Karpas-422 (cell line): ENCODE measurements around the gene GCKR. TPM values are rescaled to one million over a fixed set of nuclear protein-coding genes. Genes with fewer than 3 reads are reported as not detected.

ENCODE experiments used
- DNase-seq: peaks from one replicate; pipeline ENCODE4 v3.0.0-alpha.2; 2015
- H2AFZ ChIP-seq: fragments of 200-600 bp; sonication (generic); 2 replicates; pipeline ENCODE4 v1.6.1; 2014; ENCODE audit warnings: antibody characterized with exemption, low read length, mixed read lengths
- H3K27ac ChIP-seq: fragments of 200-600 bp; sonication (generic); 2 replicates; pipeline ENCODE4 v1.5.1; 2014; ENCODE audit warnings: mild to moderate bottlenecking, low read length, moderate library complexity
- H3K27me3 ChIP-seq: fragments of 200-600 bp; sonication (generic); 2 replicates; pipeline ENCODE4 v1.6.1; 2014; ENCODE audit warnings: low read length, mixed read lengths
- H3K36me3 ChIP-seq: fragments of 200-600 bp; sonication (generic); 2 replicates; pipeline ENCODE4 v1.6.1; 2014; ENCODE audit warnings: low read length, mixed read lengths; ENCODE audit not compliant: insufficient read depth
- H3K4me1 ChIP-seq: fragments of 200-600 bp; sonication (generic); 2 replicates; pipeline ENCODE4 v1.6.1; 2014; ENCODE audit warnings: mild to moderate bottlenecking, low read length, mixed read lengths
- H3K4me2 ChIP-seq: fragments of 200-600 bp; sonication (generic); 2 replicates; pipeline ENCODE4 v1.6.1; 2014; ENCODE audit warnings: low read length, low read depth, mild to moderate bottlenecking; ENCODE audit not compliant: poor library complexity, severe bottlenecking
- H3K4me3 ChIP-seq: fragments of 200-600 bp; sonication (generic); 2 replicates; pipeline ENCODE4 v1.5.1; 2014; ENCODE audit warnings: mild to moderate bottlenecking, antibody characterized with exemption, low read length, mixed read lengths
- H3K79me2 ChIP-seq: fragments of 200-600 bp; sonication (generic); 2 replicates; pipeline ENCODE4 v1.6.1; 2014; ENCODE audit warnings: mild to moderate bottlenecking, low read length, mixed read lengths
- H3K9ac ChIP-seq: fragments of 200-600 bp; sonication (generic); 2 replicates; pipeline ENCODE4 v1.6.0; 2014; ENCODE audit warnings: low read length
- H3K9me2 ChIP-seq: fragments of 200-600 bp; sonication (generic), shearing (Covaris generic); replicated peaks from 2 replicates; pipeline ENCODE4 v1.6.0; 2014; ENCODE audit warnings: mild to moderate bottlenecking, low read length, moderate library complexity; ENCODE audit not compliant: insufficient read depth
- H3K9me3 ChIP-seq: fragments of 300-700, 200-600 bp; sonication (generic); 2 replicates; pipeline ENCODE4 v1.6.1; 2014; ENCODE audit warnings: low read length, mixed read lengths
- H4K20me1 ChIP-seq: fragments of 200-600 bp; sonication (generic); 2 replicates; pipeline ENCODE4 v1.6.1; 2014; ENCODE audit warnings: mild to moderate bottlenecking, antibody characterized with exemption, low read length, low read depth; ENCODE audit not compliant: insufficient read depth
- total RNA-seq: library from RNA; depleted of rRNA; stranded (reverse); fragments of >200 nt; shearing (Covaris generic); gene quantifications from 2 replicates; pipeline ENCODE4 v1.2.3, GENCODE V29; 2014; ENCODE audit warnings: low replicate concordance

GCKR gene
- total RNA-seq, 1 experiment from 2014 or later, result not detected

DNA sequence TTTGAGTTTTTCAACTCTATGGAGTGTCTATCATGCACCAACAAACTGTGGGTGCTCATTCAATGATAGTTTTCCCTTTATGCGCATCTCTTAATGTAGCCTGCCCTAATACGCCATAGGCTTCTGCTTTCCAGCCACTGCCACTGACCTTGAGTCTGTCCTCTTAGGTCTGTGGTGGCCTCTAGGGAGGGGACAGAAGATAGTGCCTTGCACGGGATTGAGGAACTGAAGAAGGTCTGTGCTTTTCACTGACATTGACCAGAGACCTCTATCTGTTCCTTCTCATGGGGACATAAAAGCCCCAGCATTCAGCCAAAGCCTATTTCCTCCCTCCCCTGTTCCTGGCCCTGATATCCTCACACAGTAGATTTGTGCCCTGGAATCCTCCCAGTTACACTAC is 2.3 kb downstream of the GCKR start:
- no peak overlapping the region for H2AFZ ChIP-seq

GRCh38 chr2:27501042-27501441 is 4.4 kb downstream of the GCKR start:
- Histone ChIP-seq H3K79me2 (no peaks in the 10 kb centered on the region), H4K20me1 (no peaks in the 10 kb centered on the region), H3K27me3 (no peaks in the 10 kb centered on the region), H2AFZ (no peak overlapping the region), H3K9ac (no peak overlapping the region), H3K4me2 (no peak overlapping the region), H3K9me2 (no peaks in the 10 kb centered on the region), H3K4me1 (no peaks in the 10 kb centered on the region), H3K27ac (no peak overlapping the region), H3K9me3 (no peaks in the 10 kb centered on the region), H3K4me3 (no peak overlapping the region), H3K36me3 (no peaks in the 10 kb centered on the region)
- no peak for DNase-seq

More for the DNA sequence above, 2.3 kb downstream of the GCKR start:
- H3K36me3 ChIP-seq, result no peaks in the 10 kb centered on the region
- H3K27me3 ChIP-seq, result no peaks in the 10 kb centered on the region
- DNase-seq, result no peak
- H3K4me3 ChIP-seq, result no peak overlapping the region
- no peak overlapping the region for H3K4me2 ChIP-seq
- H3K9me2 ChIP-seq, result no peaks in the 10 kb centered on the region
- no peaks in the 10 kb centered on the region for H4K20me1 ChIP-seq
- no peak overlapping the region for H3K9ac ChIP-seq
- no peaks in the 10 kb centered on the region for H3K79me2 ChIP-seq
- H3K4me1 ChIP-seq, result no peaks in the 10 kb centered on the region
- H3K27ac ChIP-seq, result no peak overlapping the region
- H3K9me3 ChIP-seq, result no peaks in the 10 kb centered on the region

DNA sequence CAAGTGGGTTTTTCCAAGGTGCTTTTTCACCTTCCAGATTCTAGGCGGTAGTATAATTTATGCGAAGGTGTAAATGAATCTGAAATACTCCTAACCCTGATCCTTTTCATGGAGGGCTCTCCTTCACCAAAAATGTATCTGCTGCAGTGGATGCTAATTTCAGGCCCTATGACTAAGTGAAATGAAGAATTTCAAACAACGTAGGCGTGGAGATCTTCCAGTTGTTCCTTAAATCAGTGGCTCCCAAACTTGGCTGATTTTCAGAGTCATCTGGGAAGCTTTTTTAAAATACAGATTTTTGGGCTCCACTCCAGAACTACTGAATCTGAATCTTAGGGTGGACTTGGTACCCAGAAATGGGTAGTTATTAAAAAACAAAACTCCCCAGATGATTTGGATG is 5.5 kb downstream of the GCKR start:
- Histone ChIP-seq H3K4me3 (no peak overlapping the region), H3K27ac (no peak overlapping the region), H3K9ac (no peak overlapping the region), H3K9me3 (no peaks in the 10 kb centered on the region), H3K79me2 (no peaks in the 10 kb centered on the region), H4K20me1 (no peaks in the 10 kb centered on the region), H3K9me2 (no peaks in the 10 kb centered on the region), H3K4me1 (no peaks in the 10 kb centered on the region), H2AFZ (no peak overlapping the region), H3K27me3 (no peaks in the 10 kb centered on the region), H3K36me3 (no peaks in the 10 kb centered on the region), H3K4me2 (no peak overlapping the region)
- no peak for DNase-seq

- Histone ChIP-seq H3K9me2 (no peaks in the 10 kb centered on the region), H3K9me3 (no peaks in the 10 kb centered on the region), H3K27me3 (no peaks in the 10 kb centered on the region), H3K4me3 (no peak overlapping the region), H3K27ac (no peak overlapping the region), H2AFZ (no peak overlapping the region), H4K20me1 (no peaks in the 10 kb centered on the region), H3K4me1 (no peaks in the 10 kb centered on the region), H3K79me2 (no peaks in the 10 kb centered on the region), H3K36me3 (no peaks in the 10 kb centered on the region), H3K9ac (no peak overlapping the region), H3K4me2 (no peak overlapping the region)
- DNase-seq, result no peak
Measured at GRCh38 chr2:27506587-27506986, 9.9 kb downstream of the GCKR start.

GRCh38 chr2:27507293-27507692 is 10.7 kb downstream of the GCKR start:
- no peak overlapping the region for H2AFZ ChIP-seq
- H3K79me2 ChIP-seq, result no peaks in the 10 kb centered on the region
- H3K27me3 ChIP-seq, result no peaks in the 10 kb centered on the region
- H3K4me3 ChIP-seq, result no peak overlapping the region
- no peaks in the 10 kb centered on the region for H3K9me3 ChIP-seq
- H3K9ac ChIP-seq, result no peak overlapping the region
- no peak overlapping the region for H3K4me2 ChIP-seq
- no peaks in the 10 kb centered on the region for H3K4me1 ChIP-seq
- H3K9me2 ChIP-seq, result no peaks in the 10 kb centered on the region
- no peaks in the 10 kb centered on the region for H3K36me3 ChIP-seq
- DNase-seq, result no peak
- no peak overlapping the region for H3K27ac ChIP-seq
- no peaks in the 10 kb centered on the region for H4K20me1 ChIP-seq

DNA sequence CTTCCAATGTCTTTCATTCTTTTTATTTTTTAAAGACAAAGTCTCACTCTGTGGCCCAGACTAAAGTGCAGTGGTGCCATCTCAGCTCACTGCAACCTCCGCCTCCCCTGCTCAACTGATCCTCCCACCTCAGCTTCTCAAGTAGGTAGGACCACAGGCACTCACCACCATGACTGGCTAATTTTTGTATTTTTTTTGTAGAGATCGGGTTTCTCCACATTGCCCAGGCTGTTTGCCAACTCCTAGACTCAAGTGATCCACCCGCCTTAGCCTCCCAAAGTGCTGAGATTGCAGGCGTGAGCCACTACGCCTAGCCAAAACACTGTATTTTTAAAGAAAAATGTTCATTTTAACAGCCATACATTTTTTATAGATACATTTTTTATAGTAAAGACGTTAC is 12.7 kb downstream of the GCKR start:
- no peaks in the 10 kb centered on the region for H3K36me3 ChIP-seq
- no peaks in the 10 kb centered on the region for H4K20me1 ChIP-seq
- H2AFZ ChIP-seq, result no peak overlapping the region
- no peak overlapping the region for H3K9ac ChIP-seq
- H3K27me3 ChIP-seq, result no peaks in the 10 kb centered on the region
- no peaks in the 10 kb centered on the region for H3K79me2 ChIP-seq
- no peaks in the 10 kb centered on the region for H3K4me1 ChIP-seq
- no peak for DNase-seq
- no peak overlapping the region for H3K27ac ChIP-seq
- H3K9me2 ChIP-seq, result no peaks in the 10 kb centered on the region
- no peaks in the 10 kb centered on the region for H3K9me3 ChIP-seq
- no peak overlapping the region for H3K4me2 ChIP-seq
- H3K4me3 ChIP-seq, result no peak overlapping the region

- Histone ChIP-seq H3K9ac (no peak overlapping the region), H3K27me3 (no peaks in the 10 kb centered on the region), H3K4me2 (no peak overlapping the region)
Measured at GRCh38 chr2:27518113-27518781, 21.6 kb downstream of the GCKR start.

GRCh38 chr2:27518782-27519113 is 22.1 kb downstream of the GCKR start:
- Histone ChIP-seq H3K4me2 (no peak overlapping the region), H3K9me2 (no peaks in the 10 kb centered on the region), H3K4me3 (no peak overlapping the region), H3K4me1 (peaks cover 11% of the 10 kb centered on the region), H3K9ac (no peak overlapping the region), H3K79me2 (no peaks in the 10 kb centered on the region), H3K9me3 (no peaks in the 10 kb centered on the region), H2AFZ (0 out of 2 replicates have a peak overlapping the region, but pooled peaks have one; percentile 12), H3K36me3 (no peaks in the 10 kb centered on the region), H3K27me3 (no peaks in the 10 kb centered on the region), H3K27ac (no peak overlapping the region), H4K20me1 (no peaks in the 10 kb centered on the region)
- no peak for DNase-seq

More at GRCh38 chr2:27518113-27518781, 21.6 kb downstream of the GCKR start:
- H3K27ac ChIP-seq, result no peak overlapping the region
- no peaks in the 10 kb centered on the region for H4K20me1 ChIP-seq
- H3K79me2 ChIP-seq, result no peaks in the 10 kb centered on the region
- no peaks in the 10 kb centered on the region for H3K9me3 ChIP-seq
- H3K4me3 ChIP-seq, result no peak overlapping the region
- H3K4me1 ChIP-seq, result peaks cover 11% of the 10 kb centered on the region
- H3K9me2 ChIP-seq, result no peaks in the 10 kb centered on the region
- H2AFZ ChIP-seq, result 0 out of 2 replicates have a peak overlapping the region, but pooled peaks have one; percentile 12
- H3K36me3 ChIP-seq, result no peaks in the 10 kb centered on the region
- no peak for DNase-seq
